Measurements from ENCODE around the gene HDGFL3.

HDGFL3 gene

DNA sequence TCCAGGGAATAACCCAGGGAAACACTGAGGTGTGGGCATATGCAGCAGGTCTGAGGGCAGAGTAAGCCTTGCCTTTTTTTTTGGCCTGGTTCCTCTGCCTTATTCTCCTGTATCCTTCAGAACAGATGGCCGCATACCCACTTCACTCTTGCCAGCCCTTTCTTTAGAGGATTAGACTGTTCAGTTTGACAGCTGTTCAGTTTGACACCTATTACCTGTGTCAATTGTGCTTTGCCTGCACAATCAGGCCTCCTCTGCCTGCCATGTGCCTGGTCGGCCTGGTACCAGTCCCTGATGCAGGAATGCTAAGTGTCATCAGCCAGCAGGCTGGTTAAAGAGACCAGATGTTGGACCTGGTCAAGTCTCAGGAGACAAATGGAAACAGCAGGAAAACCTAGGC is 77.8 kb downstream of the HDGFL3 start:
- DNase-seq, result no peak

DNA sequence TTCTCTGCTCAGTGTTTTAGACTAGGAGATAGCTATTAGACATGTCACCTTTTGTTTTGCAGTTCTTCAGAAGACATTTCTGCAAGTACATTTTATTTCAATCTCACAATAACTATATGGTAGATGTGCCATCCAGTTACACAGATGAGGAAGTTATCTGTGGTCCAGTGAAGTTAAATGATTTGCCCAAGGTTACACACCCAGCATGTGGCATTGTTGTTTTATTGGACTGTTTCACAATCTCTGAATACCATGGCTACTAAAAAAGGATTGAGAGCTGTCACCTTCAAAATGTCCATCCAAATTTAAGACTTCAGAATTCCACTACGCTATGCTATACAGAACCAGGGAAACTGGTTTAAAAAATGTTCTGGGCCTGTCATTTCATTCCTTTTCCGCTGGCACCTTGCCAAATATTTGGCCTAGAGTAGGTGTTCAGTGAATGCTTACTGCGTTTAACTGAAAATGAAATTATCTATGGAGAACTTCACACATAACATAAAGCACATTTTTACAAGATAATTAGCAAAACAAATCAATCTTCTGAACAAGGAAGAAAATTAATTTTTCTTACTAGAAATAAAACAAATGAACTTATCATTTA is 80.0 kb downstream of the HDGFL3 start:
- no peak for DNase-seq

DNA sequence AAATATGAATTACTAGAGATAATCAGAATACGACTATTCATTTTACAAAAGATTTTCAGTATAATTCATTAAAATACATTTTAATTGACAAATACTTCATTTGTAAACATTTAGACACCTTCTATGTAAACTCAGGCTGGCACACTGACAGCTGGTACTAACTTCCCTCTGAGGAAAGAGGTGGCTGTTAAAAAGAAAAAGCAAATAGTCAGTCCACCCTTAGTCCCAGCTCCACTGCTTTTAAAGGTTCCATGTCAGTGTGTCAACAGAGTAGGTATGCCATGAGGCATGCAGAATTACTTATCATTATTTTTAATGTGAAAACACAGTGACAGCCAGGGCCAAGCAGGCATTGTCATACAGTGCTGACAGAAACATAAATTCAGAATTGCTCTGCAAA is 84.1 kb downstream of the HDGFL3 start:
- DNase-seq, result no peak

DNA sequence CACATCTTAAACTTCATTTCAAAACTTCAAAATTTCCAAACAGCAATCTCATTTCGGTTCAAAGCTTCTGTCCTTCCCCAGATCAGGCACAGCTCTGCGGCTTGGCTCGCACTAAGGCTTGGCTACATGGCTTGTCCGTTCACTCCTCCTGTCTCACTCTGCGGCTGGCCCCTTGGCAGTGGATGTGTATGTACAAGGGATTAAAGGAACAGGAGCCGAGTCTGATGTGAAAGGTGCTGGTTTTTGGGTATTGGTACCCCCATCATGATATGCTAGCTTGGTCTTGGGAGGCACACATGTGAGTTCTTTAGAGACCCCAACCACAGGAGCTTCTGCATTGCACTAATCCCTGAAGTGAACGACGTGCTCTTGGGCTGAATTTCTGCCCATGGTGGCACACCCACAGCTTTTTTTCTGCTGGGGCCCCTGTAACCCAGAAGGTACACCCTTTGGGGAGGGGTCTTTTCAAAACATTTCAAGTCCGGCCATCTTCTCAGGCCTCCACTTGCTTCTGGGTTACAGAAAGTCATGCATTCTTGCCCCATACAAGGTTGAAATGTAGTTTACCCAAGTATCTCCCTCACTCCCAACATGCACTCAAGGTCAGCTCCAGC is 87.5 kb downstream of the HDGFL3 start:
- no peak for DNase-seq

GRCh38 chr15:83118968-83119367 is 88.7 kb downstream of the HDGFL3 start:
- no peak for DNase-seq

GRCh38 chr15:83118291-83118827 is 89.3 kb downstream of the HDGFL3 start:
- no peak for DNase-seq

DNA sequence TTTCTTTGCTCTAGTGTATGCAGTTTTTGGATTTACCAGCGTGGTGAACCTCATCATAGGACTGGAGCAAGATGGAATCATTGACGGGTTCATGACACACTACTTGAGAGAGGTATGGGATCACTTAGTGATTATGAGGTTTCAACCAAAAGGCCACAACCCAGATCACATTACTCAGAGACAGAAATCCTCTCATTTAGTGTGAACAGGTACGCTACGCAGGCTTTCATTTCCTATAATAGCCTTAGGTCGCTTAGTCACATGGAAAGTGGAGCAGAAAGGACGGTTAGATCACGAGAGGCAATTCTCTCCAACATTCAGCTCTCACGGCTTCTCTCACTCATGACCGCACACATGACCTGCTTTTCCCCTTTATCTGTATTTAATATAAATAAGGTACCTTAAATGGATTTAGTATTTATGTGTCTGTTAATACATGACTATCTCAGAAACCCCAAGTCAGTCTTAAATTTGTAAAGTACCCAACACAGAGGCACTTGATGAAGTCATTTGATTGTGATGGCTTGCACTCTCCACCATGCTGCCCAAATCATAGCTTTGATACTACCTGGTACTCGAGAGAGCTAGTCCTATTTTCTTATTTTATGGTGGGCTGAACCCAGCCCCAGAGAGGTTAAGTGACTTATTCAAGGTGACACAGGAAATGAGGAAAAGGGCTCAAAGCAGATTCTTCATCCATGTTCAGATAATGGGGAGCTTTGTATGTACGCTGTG is 91.6 kb downstream of the HDGFL3 start:
- no peak for DNase-seq

- DNase-seq, result no peak
Measured at GRCh38 chr15:83115410-83115809, 92.2 kb downstream of the HDGFL3 start.

DNA sequence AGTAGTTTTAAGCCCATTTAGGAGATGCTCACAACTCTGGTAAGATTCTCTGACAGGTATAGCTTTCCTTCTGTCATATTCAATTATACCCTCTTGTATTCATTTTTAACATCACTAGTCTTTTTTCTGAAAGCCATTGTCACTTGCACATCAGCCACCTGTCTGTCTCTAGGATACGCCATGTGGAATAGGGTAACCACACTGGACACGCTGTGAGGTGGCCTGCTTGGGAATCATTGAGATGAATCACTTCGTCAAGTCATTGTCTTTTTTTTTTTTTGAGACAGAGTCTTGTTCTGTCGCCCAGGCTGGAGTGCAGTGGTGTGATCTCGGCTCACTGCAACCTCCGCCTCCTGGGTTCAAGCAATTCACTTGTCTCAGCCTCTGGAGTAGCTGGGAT is 92.8 kb downstream of the HDGFL3 start:
- DNase-seq, result no peak

- DNase-seq, result no peak
Measured at GRCh38 chr15:83113881-83114674, 93.5 kb downstream of the HDGFL3 start.

DNA sequence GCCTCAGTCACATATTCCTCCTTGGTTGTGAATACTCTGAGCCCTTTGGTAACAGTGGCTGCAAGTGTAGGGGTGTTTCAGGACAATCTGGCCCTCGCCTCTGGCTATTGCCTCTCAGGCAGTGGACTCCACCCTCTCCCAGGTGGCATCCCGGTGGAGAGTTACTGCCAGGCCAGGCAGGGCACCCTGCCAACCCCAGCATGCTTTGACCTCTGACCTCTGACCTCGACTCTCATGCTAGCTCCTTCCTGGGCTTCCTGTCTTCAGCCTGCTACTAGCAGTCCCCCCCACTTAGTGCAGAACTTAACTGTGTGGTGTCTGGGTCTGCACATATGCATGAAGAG is 94.7 kb downstream of the HDGFL3 start:
- DNase-seq, result no peak

DNA sequence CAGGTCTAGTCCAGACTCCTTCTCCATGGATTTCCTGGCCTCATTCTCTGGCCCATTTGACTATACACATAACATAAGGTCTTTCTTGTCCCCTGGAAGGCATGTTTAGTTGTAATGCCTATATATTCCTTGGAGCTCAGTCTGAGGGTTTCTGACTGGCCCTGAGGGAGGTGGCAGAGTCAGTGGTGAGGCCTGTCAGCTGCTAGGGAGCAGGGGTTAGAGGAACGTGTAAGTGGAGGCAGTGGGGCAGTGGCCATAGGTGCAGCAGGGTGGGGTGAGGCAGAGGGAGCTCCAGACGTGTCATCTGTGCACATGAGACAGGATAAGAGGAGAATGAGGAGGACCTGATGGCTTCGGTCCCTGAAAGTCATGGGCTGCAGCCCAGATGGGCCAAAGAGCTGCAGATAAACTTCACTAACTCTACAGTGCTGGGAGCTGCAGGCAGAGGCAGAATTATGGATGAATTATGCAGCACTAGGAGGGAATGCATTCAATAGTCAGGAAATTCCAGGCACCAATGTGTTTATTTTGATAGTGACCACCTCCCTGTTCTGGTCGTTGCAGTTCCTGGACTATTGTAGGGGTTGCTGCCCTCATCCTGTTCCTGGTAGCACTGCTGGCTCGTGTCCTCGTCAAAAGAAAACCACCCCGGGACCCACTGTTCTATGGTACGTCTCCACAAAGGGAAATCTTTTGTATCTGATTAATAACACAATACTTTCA is 95.2 kb downstream of the HDGFL3 start:
- no peak for DNase-seq

GRCh38 chr15:83111149-83111548 is 96.5 kb downstream of the HDGFL3 start:
- no peak for DNase-seq

DNA sequence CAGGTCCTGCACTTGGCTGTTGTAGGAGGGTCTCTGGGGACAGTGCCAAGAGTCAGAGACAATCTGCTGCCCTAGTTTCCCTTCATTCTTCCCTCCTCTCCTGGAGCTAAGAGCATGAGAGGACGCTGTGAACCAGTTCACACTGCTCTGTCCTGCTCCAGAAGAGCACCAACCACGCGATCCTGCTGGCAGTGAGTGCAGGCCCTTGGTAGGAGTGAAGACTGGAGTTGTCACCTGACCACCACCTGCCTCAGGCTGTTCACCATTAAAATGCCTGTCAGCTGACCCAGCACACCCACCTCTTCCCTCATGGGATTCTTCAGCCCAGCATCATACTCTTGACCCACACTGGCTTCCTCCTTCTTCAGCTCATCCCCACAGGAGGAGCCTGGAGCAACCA is 97.2 kb downstream of the HDGFL3 start:
- DNase-seq, result no peak

GRCh38 chr15:83109532-83109931 is 98.1 kb downstream of the HDGFL3 start:
- no peak for DNase-seq

- no peak for DNase-seq
Measured at GRCh38 chr15:83108266-83109219, 99.1 kb downstream of the HDGFL3 start.

DNA sequence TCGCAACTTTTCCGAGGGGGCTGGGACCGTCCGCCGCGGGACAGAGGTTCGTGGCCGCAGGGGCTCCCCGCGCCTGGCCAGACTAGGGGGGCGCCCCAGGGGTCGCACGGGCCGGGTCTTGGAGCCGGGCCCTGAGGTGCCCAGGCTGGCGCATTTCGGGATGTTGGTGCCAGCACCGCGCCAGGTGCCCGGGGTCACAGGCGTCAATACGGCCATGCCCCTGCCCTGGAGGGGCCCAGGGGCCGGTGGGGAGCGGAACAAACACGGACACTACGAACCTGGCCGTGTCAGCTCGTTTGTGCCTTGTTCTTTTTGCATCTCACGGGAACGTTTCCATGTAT is 99.8 kb downstream of the HDGFL3 start:
- peak; percentile 49 for DNase-seq

GRCh38 chr15:83106994-83107840 is 100.4 kb downstream of the HDGFL3 start, which contains the start of gene TM6SF1:
Gene TM6SF1 (plus strand): TSS chr15:83107645. CDS start chr15:83107681, 36 bp downstream.
- DNase-seq, result peak; percentile 49

DNA sequence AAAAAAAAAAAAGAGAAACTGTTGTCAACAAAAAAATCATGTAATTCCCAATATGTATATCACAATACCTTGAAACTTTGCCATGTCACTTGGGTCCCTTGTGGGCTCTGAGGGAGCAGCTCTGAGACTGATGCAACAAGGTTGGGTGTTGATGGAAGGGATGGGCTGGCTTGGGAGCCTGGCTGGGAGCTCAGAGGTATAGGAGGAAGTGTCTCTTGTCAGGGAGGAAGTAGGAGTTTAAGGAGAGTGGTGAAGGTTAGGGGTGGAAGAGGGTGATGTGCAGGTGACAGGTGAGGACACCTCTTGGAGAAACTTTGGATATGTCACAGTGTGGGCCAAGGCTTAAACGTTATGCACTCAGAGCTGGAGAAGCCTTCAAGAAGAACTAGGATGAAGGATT is 102.2 kb downstream of the HDGFL3 start:
- DNase-seq, result no peak

DNA sequence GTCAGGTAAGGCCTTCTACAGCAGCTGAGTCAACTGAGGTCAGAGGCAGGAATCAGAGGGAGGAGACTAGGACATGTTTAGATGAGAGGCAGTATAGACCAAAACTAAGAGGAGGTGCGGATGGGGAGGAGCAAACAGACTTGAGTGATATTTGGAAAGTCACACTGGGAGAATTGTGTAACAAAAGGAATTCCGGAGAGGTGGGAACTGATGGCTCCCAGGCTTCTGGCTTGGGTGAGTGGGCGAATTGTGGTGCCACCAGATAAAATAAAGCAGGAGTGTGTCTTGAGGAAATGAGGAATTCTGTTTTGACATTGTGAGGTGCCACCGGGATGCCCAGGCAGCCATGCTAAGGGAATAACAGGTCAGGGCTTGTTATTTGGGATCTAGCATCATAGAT is 103.5 kb downstream of the HDGFL3 start:
- no peak for DNase-seq

Measured in right kidney (tissue), 1 donor.